A549 treated with CORT108297 at 1 μM for 4 hours (cell line): Measurements from ENCODE around the gene ITPR2. TPM values are rescaled to one million over a fixed set of nuclear protein-coding genes. Genes with fewer than 3 reads are reported as not detected.

ENCODE experiments used
- total RNA-seq: library from RNA; stranded (reverse); fragments of 200-300 nt; extraction: Qiagen RNA extraction; gene quantifications from 5 replicates; pipeline ENCODE4 v1.2.3, GENCODE V29; 2022

The ITPR2 gene
- 1.3 to 2.8 TPM (median 2.1 TPM) in 5 replicates for total RNA-seq

GRCh38 chr12:26832822-26833742 lies at the start of gene ITPR2:
Gene ITPR2, minus strand, starts transcription at chr12:26833194. Its CDS starts 413 bp downstream, at chr12:26832781.

Other genes with a start within 250 kb of the ITPR2 start
- gene INTS13, start 104.8 kb upstream of the ITPR2 start, total RNA-seq, result 23.5 to 38.6 TPM (median 25.0 TPM) in 5 replicates
- gene FGFR1OP2, start 105.3 kb upstream of the ITPR2 start, total RNA-seq, result 26.9 to 33.6 TPM (median 27.2 TPM) in 5 replicates
- gene TM7SF3, start 181.2 kb upstream of the ITPR2 start, total RNA-seq, result 71.0 to 79.1 TPM (median 74.5 TPM) in 5 replicates
- gene MED21, start 189.4 kb upstream of the ITPR2 start, total RNA-seq, result 26.9 to 34.1 TPM (median 28.4 TPM) in 5 replicates
- gene C12orf71, start 249.4 kb upstream of the ITPR2 start, total RNA-seq, result not detected in 5 replicates